Inflammatory macrophage treated with lipopolysaccharide for 4 hours (primary cell): Measurements from ENCODE around the gene FGF19.
A peak's percentile ranks its signal among the peaks of the same experiment; 100 is the strongest.
"Not testable (repeated sequence)": the region's sequence is repeated elsewhere in the genome, so short reads cannot be mapped to it uniquely, and the experiment has no call there.

ENCODE experiments used
- DNase-seq: peaks from one replicate; pipeline ENCODE4 v3.0.0-alpha.2; 2020

Gene FGF19

GRCh38 chr11:69695581-69695980, 8.2 kb downstream of the FGF19 start:
- no peak for DNase-seq

DNA sequence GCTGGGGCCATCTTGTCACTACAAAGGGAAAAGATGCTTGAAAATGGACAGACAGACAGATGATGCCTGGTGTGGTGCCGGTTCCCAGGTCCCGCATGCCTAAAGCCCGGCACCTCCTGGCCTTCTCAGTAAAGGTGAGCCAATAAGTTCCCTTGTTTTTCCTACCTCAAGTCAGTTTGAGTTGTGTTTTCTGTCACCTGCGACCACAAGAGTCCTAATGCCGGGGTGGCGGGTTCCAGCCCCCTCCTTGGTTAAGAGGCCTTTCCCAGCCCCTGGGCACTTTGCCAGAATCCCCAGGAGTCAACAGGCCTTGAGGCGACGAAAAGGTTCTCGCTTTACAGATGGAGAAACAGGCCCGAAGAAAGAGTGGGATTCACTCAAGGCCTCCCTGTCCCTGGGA, 9.0 kb downstream of the FGF19 start:
- no peak for DNase-seq

GRCh38 chr11:69692422-69692821, 11.4 kb downstream of the FGF19 start:
- no peak for DNase-seq

DNA sequence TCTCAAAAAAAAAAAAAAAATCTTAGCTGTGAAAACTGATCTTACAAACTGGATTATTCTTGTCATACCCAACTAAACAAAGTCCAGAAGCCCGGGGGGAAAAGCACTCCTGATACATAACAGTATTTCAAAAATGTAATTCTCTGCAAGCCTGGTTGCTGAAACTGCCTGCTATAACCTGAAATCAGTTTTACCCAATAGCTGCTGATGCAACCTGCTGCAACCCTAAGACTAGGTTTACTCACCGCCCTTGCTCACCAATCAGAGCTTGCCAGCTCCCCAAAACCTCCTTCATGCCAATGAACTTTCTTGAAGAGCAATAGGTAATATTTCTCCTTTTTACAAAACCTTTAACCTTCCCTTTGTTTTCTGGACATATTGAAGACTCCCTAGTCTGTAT, 12.4 kb downstream of the FGF19 start:
- DNase-seq, result no peak

- DNase-seq, result no peak
Observed at GRCh38 chr11:69689484-69690319, 14.1 kb downstream of the FGF19 start.

DNA sequence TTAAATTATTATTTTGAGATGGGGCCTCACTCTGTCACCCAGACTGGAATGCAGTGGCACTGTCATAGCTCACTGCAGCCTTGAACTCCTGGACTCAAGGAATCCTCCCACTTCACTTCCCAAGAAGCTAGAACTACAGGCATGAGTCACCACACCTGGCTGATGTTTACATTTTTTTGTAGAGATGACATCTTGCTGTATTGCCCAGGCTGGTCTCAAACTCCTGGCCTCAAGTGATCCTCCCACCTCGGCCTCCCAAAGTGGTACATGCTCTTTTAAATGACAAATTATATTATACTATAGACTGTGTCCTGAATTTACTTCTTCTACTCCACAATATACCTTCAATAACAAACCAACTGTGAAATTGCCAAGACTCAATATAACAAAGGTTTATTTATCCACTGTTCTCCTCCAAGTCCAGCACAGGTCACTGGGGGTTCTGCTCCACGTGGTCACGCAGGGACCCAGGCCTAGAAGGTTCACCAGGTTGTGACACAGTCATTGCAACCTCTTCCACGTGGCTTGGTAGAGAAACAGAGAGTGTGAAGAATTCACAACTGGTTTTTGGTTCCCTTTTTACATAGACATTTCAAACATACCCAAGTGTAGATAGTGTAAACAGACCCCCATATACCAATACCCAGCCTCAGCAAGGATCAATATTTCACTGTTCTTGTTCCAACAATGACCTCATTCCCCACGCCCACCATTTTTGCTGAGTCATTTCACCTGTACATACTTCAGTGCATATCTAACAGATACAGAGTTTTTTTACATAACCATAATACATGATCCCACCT, 15.7 kb downstream of the FGF19 start:
- DNase-seq, result not testable (repeated sequence)

DNA sequence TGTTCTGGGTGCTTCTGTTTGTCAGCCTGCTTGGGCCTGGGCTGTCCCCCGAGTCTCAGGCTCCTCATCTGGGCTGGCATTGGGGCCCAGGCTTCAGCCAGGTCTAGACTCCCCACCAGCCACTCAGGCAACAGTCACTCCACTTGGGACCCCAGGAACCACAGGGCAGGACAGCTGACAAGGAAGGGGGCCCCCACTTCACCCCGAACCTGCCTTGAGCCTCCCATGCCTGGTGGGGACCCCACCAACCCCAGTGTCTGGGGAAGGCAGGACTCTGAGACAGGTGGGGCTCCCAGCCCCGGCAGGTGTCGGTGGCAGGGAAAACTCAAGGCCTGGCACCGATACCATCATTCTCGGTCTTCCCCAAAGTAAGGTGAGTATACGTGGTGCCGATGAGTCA, 17.0 kb downstream of the FGF19 start:
- no peak for DNase-seq

GRCh38 chr11:69686452-69686851, 17.4 kb downstream of the FGF19 start:
- DNase-seq, result no peak

DNA sequence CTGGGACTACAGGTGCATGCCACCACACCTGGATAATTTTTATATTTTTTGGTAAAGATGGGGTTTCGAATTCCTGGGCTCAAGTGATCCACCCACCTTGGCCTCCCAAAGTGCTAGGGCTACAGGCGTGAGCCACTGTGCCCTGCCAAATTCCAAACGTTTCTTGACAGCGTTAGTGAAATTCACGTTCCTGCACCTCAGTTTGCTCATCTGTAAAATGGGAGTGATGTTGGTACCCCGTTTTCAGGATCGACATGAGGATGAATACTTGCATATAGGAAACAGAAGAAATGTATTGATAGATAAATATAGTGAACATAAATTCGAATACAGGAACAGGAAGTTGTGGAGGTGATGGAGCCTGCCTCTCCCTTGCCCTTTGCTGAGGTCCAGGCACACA, 18.5 kb downstream of the FGF19 start:
- no peak for DNase-seq

- DNase-seq, result no peak
Observed at GRCh38 chr11:69684651-69685050, 19.2 kb downstream of the FGF19 start.

GRCh38 chr11:69683764-69684333, 20.0 kb downstream of the FGF19 start:
- no peak for DNase-seq

DNA sequence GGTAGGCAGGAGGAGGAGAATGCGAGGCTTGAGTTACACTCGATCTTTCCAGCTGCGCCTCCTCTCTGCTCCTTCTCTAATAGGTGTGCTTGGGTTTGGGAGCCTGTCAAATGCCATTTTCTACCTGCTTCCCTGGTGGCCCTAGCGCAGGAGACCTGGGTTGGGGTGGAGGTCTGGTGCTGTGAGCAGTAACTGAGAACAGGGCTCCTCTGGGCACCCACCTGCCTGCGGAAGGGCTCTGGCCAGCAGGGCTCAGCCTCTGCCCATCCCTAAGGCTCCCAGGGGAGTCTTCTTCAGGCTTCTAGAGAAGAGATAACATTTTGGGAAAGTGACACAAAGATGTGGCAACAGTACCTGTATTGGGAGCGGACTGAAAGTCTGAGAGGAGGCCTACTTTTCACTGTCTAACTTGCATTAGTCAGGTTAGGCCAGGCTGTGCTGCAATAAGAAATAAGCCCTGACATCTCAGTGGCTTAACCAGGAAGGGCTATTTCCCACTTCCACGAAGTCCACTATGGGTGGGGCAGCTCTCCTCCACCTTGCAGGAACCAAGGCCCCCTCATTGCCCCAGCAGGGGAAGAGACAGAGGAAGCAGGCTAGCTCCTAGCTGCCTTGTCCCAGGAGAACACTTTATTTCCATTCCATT, 21.0 kb downstream of the FGF19 start:
- no peak for DNase-seq

GRCh38 chr11:69682221-69682620, 21.6 kb downstream of the FGF19 start:
- DNase-seq, result no peak

GRCh38 chr11:69680688-69681087, 23.1 kb downstream of the FGF19 start:
- no peak for DNase-seq

DNA sequence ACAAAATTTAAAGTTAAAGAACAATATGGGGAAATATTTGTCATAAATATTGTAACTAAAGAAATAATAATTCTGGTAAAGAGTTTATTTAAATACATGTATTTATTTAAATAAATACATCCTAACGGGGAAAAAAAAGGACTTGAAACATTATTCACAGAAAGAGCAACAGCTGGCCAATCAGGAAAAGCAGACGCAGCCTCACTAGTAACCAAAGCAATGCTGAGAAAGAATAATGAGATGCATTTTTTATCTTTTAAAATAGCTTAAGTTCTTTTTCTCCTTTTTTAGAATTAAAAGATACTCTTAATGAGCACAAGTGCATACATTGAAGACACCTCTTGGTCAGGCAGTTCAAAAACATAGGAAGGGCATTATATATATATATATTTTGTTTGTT, 26.1 kb downstream of the FGF19 start:
- no peak for DNase-seq

DNA sequence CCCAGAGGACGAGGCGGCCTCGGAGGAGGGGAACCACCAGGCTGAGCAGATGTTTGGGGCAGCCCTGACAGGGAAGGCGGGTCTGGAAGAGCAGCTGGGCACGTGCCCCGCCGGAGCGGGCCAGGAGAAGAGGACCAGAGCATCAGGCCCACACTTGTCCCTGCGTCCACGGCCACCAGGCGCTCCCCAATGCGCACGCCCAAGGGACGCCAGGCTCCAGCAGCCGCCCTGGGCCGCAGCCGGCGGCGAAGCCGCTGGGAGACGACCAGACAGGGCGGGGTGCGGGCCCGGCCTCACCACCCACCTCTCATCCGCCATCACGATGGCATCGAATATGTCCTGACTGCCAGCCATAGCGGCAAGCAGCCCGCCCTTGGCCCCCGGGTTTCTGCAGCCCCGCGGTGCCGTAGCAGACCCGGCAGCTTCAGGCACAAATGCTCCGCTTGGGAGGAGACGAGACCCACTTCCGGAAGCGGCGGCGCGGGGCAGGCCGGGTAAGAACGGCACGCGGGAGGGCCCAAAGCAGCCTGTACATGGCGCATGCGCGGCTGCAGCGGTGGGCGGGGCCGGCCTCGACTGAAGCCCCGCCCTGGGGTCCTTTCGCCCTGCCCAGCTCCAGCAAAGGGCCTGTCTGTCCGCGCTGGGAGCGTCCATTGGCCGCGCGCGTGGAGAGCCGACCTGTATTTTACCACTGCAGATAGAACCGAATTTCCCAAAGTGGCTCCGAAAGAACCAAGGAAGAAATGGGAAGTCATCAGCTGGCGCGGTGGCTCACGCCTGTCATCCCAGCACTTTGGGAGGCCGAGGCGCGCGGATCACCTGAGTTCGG, 28.7 kb downstream of the FGF19 start, which contains the start of gene LTO1:
Gene LTO1, minus strand, starts transcription at position 468 of the 829 bp plus-strand sequence. Its CDS starts 114 bp downstream, at position 354.
- peak; percentile 94 for DNase-seq

- peak; percentile 47 for DNase-seq
Observed at GRCh38 chr11:69674267-69674885, 29.4 kb downstream of the FGF19 start.

GRCh38 chr11:69671734-69672465, 31.9 kb downstream of the FGF19 start:
- no peak for DNase-seq

DNA sequence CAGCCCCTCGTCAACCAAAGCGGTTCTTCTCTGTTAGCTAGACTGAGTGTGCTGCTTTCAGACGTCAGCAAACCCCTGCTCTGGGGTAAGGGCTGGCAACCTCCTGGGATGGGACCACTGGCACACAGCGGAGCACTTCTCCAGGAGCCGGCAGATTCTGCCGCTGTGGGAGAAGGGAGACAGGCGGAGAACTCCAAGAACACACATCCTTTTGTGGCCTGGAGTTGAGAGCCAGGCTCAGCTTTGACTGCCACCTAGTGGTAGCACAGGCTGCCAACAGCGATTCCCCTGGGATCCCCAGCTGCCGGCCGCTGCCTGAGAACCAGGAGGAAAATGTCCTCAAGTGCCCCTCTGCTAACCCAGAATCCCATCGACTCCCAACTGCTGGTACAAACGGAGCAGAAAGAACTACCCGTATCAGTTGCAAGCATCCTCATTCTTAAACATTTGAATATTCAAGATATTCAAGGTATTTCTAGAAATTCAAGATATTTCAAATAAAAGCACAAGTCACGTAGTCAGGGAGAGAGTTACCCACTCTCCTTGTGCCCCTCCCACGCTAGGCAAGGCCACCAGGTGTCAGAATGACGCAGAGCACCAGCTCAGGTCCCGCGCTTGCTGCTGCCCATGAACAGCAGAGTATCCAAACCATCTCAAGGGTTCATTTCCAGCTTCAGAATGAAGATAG, 33.5 kb downstream of the FGF19 start:
- peak; percentile 64 for DNase-seq

- DNase-seq, result no peak
Observed at GRCh38 chr11:69669486-69669885, 34.3 kb downstream of the FGF19 start.
